GM10847 (cell line): ENCODE results near the gene CCL14.

Experiments
- POLR2A ChIP-seq: IDR thresholded peaks from 2 replicates; pipeline ENCODE4 v1.6.1; 2011; ENCODE audit not compliant: insufficient read length; ENCODE audit errors: extremely low read depth

The CCL14 gene

GRCh38 chr17:35968520-35969054 lies 17.9 kb downstream of the CCL14 start:
- TF ChIP-seq POLR2A: no peak

- no peak for TF ChIP-seq POLR2A
These were observed 21.3 kb downstream of the CCL14 start for GRCh38 chr17:35965272-35965671.

- no peak for TF ChIP-seq POLR2A
These were observed 22.9 kb downstream of the CCL14 start for GRCh38 chr17:35963663-35964062.

DNA sequence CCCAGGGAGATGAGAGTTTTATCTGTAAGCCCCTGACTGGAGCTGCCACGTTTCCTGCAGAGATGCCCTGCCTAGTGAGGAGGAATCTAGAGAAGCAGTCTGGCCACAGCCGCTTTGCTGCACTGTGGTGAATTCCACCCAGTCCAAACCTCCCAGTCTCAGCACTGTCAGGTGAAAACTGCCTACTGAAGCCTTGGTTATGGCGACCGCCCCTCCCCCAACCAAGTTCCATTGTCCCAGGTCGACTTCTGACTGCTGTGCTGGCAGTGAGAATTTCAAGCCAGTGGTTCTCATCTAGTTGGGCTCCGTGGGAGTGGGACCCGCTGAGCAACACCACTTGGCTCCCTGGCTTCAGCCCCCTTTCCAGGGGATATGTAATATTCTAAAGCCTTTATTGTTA lies 32.8 kb downstream of the CCL14 start:
- TF ChIP-seq POLR2A: no peak

GRCh38 chr17:35949401-35949800 lies 37.1 kb downstream of the CCL14 start:
- TF ChIP-seq POLR2A: no peak

DNA sequence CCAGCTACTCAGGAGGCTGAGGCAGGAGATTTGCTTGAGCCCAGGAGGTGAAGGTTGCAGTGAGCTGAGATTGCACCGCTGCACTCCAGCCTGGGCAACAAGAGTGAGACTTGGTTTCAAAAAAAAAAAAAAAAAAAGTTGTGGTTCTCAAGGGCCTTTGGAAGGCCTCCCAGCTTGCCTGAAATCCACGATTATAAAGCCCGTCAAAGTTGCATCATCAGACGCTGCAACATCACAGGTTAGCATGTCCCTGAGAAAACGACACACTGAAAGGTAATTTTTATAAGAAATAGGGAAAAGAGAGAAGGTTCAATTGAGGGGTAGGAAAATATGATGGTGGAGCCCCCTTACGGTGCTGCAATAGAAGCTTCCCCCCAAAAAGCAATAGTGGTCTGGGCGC lies 38.4 kb downstream of the CCL14 start:
- no peak for TF ChIP-seq POLR2A

DNA sequence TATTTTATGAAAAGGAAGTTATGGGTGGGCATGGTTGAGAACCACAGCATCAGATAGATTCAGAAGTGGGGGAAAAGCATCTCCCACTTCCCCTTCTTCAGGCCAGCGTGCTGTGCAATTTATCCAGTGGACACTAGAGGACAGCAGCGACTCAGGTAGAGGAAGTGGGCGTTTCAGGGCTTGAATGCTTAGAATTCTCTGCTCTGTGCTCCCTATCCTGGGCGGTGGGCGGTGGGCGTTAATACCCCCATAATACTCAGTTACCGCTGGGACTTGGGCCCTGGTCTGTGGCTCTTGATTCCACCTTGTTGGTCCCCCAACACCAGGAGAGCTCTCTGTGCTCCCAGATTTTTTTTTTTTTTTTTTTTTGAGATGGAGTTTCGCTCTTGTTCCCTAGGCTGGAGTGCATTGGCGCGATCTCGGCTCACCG lies 39.4 kb downstream of the CCL14 start:
- no peak for TF ChIP-seq POLR2A

DNA sequence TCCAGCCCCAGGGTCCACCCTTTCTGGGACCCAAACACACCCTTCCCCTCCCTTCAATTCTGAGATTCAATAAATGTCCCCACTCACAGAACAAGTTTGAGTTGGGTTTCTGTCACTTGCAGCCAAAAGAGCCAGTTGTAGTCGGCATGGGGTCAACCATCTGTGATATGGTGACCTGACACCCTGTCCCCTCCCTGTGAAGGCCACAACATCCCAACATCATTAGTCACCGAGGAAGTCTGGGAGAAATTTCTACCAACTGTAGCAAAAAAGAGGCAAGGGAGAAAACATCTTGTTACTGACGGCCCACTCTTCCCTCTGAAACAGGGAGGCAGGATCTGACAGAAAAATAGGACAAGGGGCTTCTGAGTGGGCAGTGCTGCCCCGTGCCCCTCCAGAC lies 42.4 kb downstream of the CCL14 start:
- no peak for TF ChIP-seq POLR2A

DNA sequence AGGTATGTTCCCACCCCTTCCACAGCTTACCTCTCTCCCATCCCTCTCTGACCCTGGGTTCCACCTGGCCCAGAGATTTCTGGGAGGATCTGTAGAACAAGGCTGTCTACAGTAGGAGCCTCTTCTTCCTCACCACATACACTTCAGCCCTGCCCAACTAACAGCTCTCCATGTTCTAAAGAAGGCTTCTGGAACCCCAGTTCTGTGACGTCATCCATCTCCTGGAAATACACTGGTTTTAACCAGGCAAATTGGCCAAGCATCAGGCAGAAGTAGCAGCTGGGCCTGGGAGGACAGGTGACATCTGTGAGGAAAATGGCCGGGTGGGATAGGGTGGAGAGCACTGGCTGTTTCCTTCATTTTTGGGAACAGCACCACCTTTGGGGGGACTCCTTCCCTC lies 43.0 kb downstream of the CCL14 start, which contains the start of gene LYZL6:
Gene LYZL6 (minus strand): TSS at position 177 of the 400 bp plus-strand sequence. CDS start 4,357 bp downstream, outside the sequence.
- TF ChIP-seq POLR2A: no peak

DNA sequence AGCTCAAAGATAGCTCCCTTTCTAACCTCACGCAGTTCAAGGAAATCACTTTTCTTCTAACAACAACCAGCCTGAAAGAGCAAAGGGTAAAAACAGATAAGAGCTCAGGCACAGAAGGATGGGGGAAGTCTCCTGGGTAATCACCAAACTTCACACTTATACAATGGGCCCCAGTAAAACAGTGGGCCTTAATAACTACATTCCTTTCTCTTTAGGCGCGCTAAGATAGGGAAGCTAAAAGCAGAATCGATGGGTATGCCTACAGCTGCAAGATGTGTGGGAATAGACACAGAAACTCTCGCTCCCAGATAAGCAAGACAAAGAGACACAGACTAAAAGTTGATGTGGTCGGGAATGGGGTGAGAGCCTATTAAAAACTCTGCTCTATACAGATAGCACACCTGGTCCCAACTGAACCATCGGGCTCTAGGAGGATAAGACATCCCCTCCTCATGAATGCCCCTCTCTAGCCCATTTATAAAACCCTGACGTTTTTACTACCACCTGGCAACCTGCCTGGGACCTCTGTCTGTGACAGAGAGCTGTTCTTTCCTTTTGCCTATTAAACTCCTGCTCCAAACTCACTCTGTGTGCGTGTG lies 43.8 kb downstream of the CCL14 start:
- TF ChIP-seq POLR2A: no peak

GRCh38 chr17:35936063-35936462 lies 50.5 kb downstream of the CCL14 start:
- no peak for TF ChIP-seq POLR2A

GRCh38 chr17:35934760-35935159 lies 51.8 kb downstream of the CCL14 start:
- TF ChIP-seq POLR2A: no peak
